Activated T-cell treated with anti-CD3 and anti-CD28 coated beads, Interleukin-2, amount 50 U/mL, for 24 hours (primary cell): ENCODE measurements around the gene SERGEF.

ENCODE experiments used
- DNase-seq: peaks from one replicate; pipeline ENCODE4 v3.0.0-alpha.2; 2020
- H3K27ac Mint-ChIP-seq: 2 replicates; pipeline ENCODE4 v1.8.0; 2020; ENCODE audit warnings: mild to moderate bottlenecking, mixed read lengths
- H3K27me3 Mint-ChIP-seq: 2 replicates; pipeline ENCODE4 v1.8.0; 2020; ENCODE audit warnings: mixed read lengths
- H3K36me3 Mint-ChIP-seq: 2 replicates; pipeline ENCODE4 v1.8.0; 2020; ENCODE audit warnings: low read depth, mixed read lengths
- H3K4me1 Mint-ChIP-seq: 2 replicates; pipeline ENCODE4 v1.8.0; 2020; ENCODE audit warnings: low read depth, mixed read lengths
- H3K4me3 Mint-ChIP-seq: 2 replicates; pipeline ENCODE4 v1.8.0; 2020; ENCODE audit warnings: mild to moderate bottlenecking, moderate library complexity, mixed read lengths
- H3K9me3 Mint-ChIP-seq: 2 replicates; pipeline ENCODE4 v1.8.0; 2020; ENCODE audit warnings: mixed read lengths

Gene SERGEF

GRCh38 chr11:17805043-17805442 is 207.8 kb downstream of the SERGEF start:
- H3K27ac Mint-ChIP-seq: no peak overlapping the region
- no peak for DNase-seq
- H3K36me3 Mint-ChIP-seq: peaks cover 5% of the 10 kb centered on the region
- no peaks in the 10 kb centered on the region for H3K9me3 Mint-ChIP-seq
- H3K27me3 Mint-ChIP-seq: no peaks in the 10 kb centered on the region
- no peaks in the 10 kb centered on the region for H3K4me1 Mint-ChIP-seq
- no peak overlapping the region for H3K4me3 Mint-ChIP-seq

GRCh38 chr11:17803754-17804334 is 209.0 kb downstream of the SERGEF start:
- no peaks in the 10 kb centered on the region for H3K9me3 Mint-ChIP-seq
- H3K4me3 Mint-ChIP-seq: no peak overlapping the region
- no peak overlapping the region for H3K27ac Mint-ChIP-seq
- no peak for DNase-seq
- H3K36me3 Mint-ChIP-seq: peaks cover 10% of the 10 kb centered on the region
- no peaks in the 10 kb centered on the region for H3K27me3 Mint-ChIP-seq
- no peaks in the 10 kb centered on the region for H3K4me1 Mint-ChIP-seq

- Mint-ChIP-seq H3K4me1 (no peaks in the 10 kb centered on the region), H3K36me3 (peaks cover 10% of the 10 kb centered on the region), H3K4me3 (no peak overlapping the region), H3K27ac (peak overlapping the region; percentile 13), H3K9me3 (no peaks in the 10 kb centered on the region), H3K27me3 (no peaks in the 10 kb centered on the region)
- no peak for DNase-seq
Observed at GRCh38 chr11:17802491-17802890, 210.4 kb downstream of the SERGEF start.

- Mint-ChIP-seq H3K36me3 (peaks cover 10% of the 10 kb centered on the region), H3K27me3 (no peaks in the 10 kb centered on the region), H3K4me1 (no peaks in the 10 kb centered on the region), H3K9me3 (no peaks in the 10 kb centered on the region), H3K4me3 (no peak overlapping the region), H3K27ac (no peak overlapping the region)
- DNase-seq: no peak
Observed at GRCh38 chr11:17801166-17801565, 211.7 kb downstream of the SERGEF start.

GRCh38 chr11:17799147-17799546 is 213.7 kb downstream of the SERGEF start:
- no peaks in the 10 kb centered on the region for H3K9me3 Mint-ChIP-seq
- H3K36me3 Mint-ChIP-seq: peaks cover 10% of the 10 kb centered on the region
- no peak overlapping the region for H3K27ac Mint-ChIP-seq
- H3K27me3 Mint-ChIP-seq: no peaks in the 10 kb centered on the region
- no peaks in the 10 kb centered on the region for H3K4me1 Mint-ChIP-seq
- DNase-seq: no peak
- no peak overlapping the region for H3K4me3 Mint-ChIP-seq

GRCh38 chr11:17798716-17799115 is 214.1 kb downstream of the SERGEF start:
- peaks cover 10% of the 10 kb centered on the region for H3K36me3 Mint-ChIP-seq
- DNase-seq: no peak
- H3K9me3 Mint-ChIP-seq: no peaks in the 10 kb centered on the region
- no peak overlapping the region for H3K4me3 Mint-ChIP-seq
- H3K4me1 Mint-ChIP-seq: no peaks in the 10 kb centered on the region
- no peaks in the 10 kb centered on the region for H3K27me3 Mint-ChIP-seq
- H3K27ac Mint-ChIP-seq: no peak overlapping the region

GRCh38 chr11:17798253-17798652 is 214.6 kb downstream of the SERGEF start:
- H3K27me3 Mint-ChIP-seq: no peaks in the 10 kb centered on the region
- H3K9me3 Mint-ChIP-seq: no peaks in the 10 kb centered on the region
- H3K4me3 Mint-ChIP-seq: no peak overlapping the region
- no peaks in the 10 kb centered on the region for H3K4me1 Mint-ChIP-seq
- no peak for DNase-seq
- H3K27ac Mint-ChIP-seq: no peak overlapping the region
- peaks cover 10% of the 10 kb centered on the region for H3K36me3 Mint-ChIP-seq

- H3K27me3 Mint-ChIP-seq: no peaks in the 10 kb centered on the region
- H3K9me3 Mint-ChIP-seq: no peaks in the 10 kb centered on the region
- no peaks in the 10 kb centered on the region for H3K4me1 Mint-ChIP-seq
- H3K4me3 Mint-ChIP-seq: no peak overlapping the region
- DNase-seq: no peak
- H3K36me3 Mint-ChIP-seq: peaks cover 10% of the 10 kb centered on the region
- no peak overlapping the region for H3K27ac Mint-ChIP-seq
Observed at GRCh38 chr11:17796154-17796553, 216.7 kb downstream of the SERGEF start.

GRCh38 chr11:17794981-17795380 is 217.9 kb downstream of the SERGEF start:
- no peaks in the 10 kb centered on the region for H3K9me3 Mint-ChIP-seq
- H3K4me3 Mint-ChIP-seq: no peak overlapping the region
- H3K27me3 Mint-ChIP-seq: no peaks in the 10 kb centered on the region
- peaks cover 6% of the 10 kb centered on the region for H3K36me3 Mint-ChIP-seq
- H3K4me1 Mint-ChIP-seq: no peaks in the 10 kb centered on the region
- H3K27ac Mint-ChIP-seq: no peak overlapping the region
- DNase-seq: no peak

GRCh38 chr11:17793642-17794170 is 219.1 kb downstream of the SERGEF start:
- Mint-ChIP-seq H3K9me3 (no peaks in the 10 kb centered on the region), H3K36me3 (no peaks in the 10 kb centered on the region), H3K4me1 (no peaks in the 10 kb centered on the region), H3K27me3 (no peaks in the 10 kb centered on the region), H3K4me3 (no peak overlapping the region), H3K27ac (no peak overlapping the region)
- no peak for DNase-seq

- peaks cover 10% of the 10 kb centered on the region for H3K36me3 Mint-ChIP-seq
Observed at GRCh38 chr11:17792161-17792560, 220.7 kb downstream of the SERGEF start.

GRCh38 chr11:17791144-17791543 is 221.7 kb downstream of the SERGEF start:
- Mint-ChIP-seq H3K9me3 (no peaks in the 10 kb centered on the region), H3K4me3 (no peak overlapping the region), H3K4me1 (no peaks in the 10 kb centered on the region), H3K36me3 (peaks cover 11% of the 10 kb centered on the region), H3K27me3 (no peaks in the 10 kb centered on the region), H3K27ac (no peak overlapping the region)
- DNase-seq: no peak

More at GRCh38 chr11:17792161-17792560, 220.7 kb downstream of the SERGEF start:
- no peaks in the 10 kb centered on the region for H3K4me1 Mint-ChIP-seq
- H3K27ac Mint-ChIP-seq: no peak overlapping the region
- H3K4me3 Mint-ChIP-seq: no peak overlapping the region
- no peaks in the 10 kb centered on the region for H3K9me3 Mint-ChIP-seq
- DNase-seq: no peak
- no peaks in the 10 kb centered on the region for H3K27me3 Mint-ChIP-seq

- H3K27me3 Mint-ChIP-seq: no peaks in the 10 kb centered on the region
- H3K4me1 Mint-ChIP-seq: no peaks in the 10 kb centered on the region
- H3K36me3 Mint-ChIP-seq: peaks cover 11% of the 10 kb centered on the region
- no peaks in the 10 kb centered on the region for H3K9me3 Mint-ChIP-seq
- H3K27ac Mint-ChIP-seq: no peak overlapping the region
- H3K4me3 Mint-ChIP-seq: no peak overlapping the region
- DNase-seq: no peak
Observed at GRCh38 chr11:17790453-17790852, 222.4 kb downstream of the SERGEF start.

- no peak overlapping the region for H3K4me3 Mint-ChIP-seq
- H3K9me3 Mint-ChIP-seq: no peaks in the 10 kb centered on the region
- no peaks in the 10 kb centered on the region for H3K4me1 Mint-ChIP-seq
- peaks cover 11% of the 10 kb centered on the region for H3K36me3 Mint-ChIP-seq
- H3K27ac Mint-ChIP-seq: no peak overlapping the region
- DNase-seq: no peak
- H3K27me3 Mint-ChIP-seq: no peaks in the 10 kb centered on the region
Observed at GRCh38 chr11:17788084-17788483, 224.8 kb downstream of the SERGEF start.

GRCh38 chr11:17786824-17787525 is 225.9 kb downstream of the SERGEF start:
- no peaks in the 10 kb centered on the region for H3K4me1 Mint-ChIP-seq

More at GRCh38 chr11:17786824-17787525, 225.9 kb downstream of the SERGEF start:
- no peaks in the 10 kb centered on the region for H3K27me3 Mint-ChIP-seq
- no peak overlapping the region for H3K4me3 Mint-ChIP-seq
- DNase-seq: no peak
- H3K27ac Mint-ChIP-seq: no peak overlapping the region
- H3K36me3 Mint-ChIP-seq: peaks cover 11% of the 10 kb centered on the region
- H3K9me3 Mint-ChIP-seq: no peaks in the 10 kb centered on the region
